SK-N-MC (cell line): ENCODE measurements around the gene CREBRF.

ENCODE experiments used
- DNase-seq: peaks from one replicate; pipeline ENCODE4 v3.0.0-alpha.2; 2011; ENCODE audit warnings: low read depth, low spot score
- H3K27ac ChIP-seq: fragments of 200-600 bp; sonication (generic); 2 replicates; pipeline ENCODE4 v1.5.1; 2016; ENCODE audit warnings: mixed run types
- H3K36me3 ChIP-seq: fragments of 200-600 bp; sonication (generic); 2 replicates; pipeline ENCODE4 v1.6.1; 2017; ENCODE audit warnings: antibody characterized with exemption, low read length, mixed read lengths; ENCODE audit not compliant: insufficient read depth
- H3K4me3 ChIP-seq: fragments of 200-600 bp; sonication (generic); 2 replicates; pipeline ENCODE4 v1.5.1; 2016
- H3K9ac ChIP-seq: fragments of 200-600 bp; sonication (generic); 2 replicates; pipeline ENCODE4 v1.8.0; 2017; ENCODE audit warnings: mixed run types, mixed read lengths; ENCODE audit not compliant: insufficient read length
- H3K9me3 ChIP-seq: fragments of 200-600 bp; sonication (generic); 2 replicates; pipeline ENCODE4 v1.6.1; 2017; ENCODE audit warnings: low read depth, mild to moderate bottlenecking, antibody characterized with exemption, low read length, moderate library complexity, mixed read lengths
- EZH2 ChIP-seq: fragments of 200-600 bp; sonication (generic); IDR thresholded peaks from one replicate; pipeline ENCODE4 v1.6.1; 2017; ENCODE audit warnings: antibody characterized with exemption
- FOXP2 ChIP-seq: optimal IDR thresholded peaks from 2 replicates; pipeline ENCODE3; 2011; ENCODE audit warnings: mild to moderate bottlenecking, moderate library complexity; ENCODE audit not compliant: insufficient read depth; ENCODE audit errors: extremely low read length, control extremely low read depth
- POLR2AphosphoS5 ChIP-seq: IDR thresholded peaks from 2 replicates; pipeline ENCODE4 v1.6.1; 2012; ENCODE audit warnings: mild to moderate bottlenecking, low read depth, low read length, borderline replicate concordance

Gene CREBRF, protein sequence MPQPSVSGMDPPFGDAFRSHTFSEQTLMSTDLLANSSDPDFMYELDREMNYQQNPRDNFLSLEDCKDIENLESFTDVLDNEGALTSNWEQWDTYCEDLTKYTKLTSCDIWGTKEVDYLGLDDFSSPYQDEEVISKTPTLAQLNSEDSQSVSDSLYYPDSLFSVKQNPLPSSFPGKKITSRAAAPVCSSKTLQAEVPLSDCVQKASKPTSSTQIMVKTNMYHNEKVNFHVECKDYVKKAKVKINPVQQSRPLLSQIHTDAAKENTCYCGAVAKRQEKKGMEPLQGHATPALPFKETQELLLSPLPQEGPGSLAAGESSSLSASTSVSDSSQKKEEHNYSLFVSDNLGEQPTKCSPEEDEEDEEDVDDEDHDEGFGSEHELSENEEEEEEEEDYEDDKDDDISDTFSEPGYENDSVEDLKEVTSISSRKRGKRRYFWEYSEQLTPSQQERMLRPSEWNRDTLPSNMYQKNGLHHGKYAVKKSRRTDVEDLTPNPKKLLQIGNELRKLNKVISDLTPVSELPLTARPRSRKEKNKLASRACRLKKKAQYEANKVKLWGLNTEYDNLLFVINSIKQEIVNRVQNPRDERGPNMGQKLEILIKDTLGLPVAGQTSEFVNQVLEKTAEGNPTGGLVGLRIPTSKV

GRCh38 chr5:173055983-173056782, at the start of gene CREBRF:
CREBRF (plus strand) TSS chr5:173056352; CDS start chr5:173080776, 24,424 bp downstream.
- peak within 1 kb of the TSS; percentile 89 for H3K9ac ChIP-seq
- no peaks in the 10 kb centered on the region for H3K36me3 ChIP-seq
- H3K9me3 ChIP-seq = no peaks in the 10 kb centered on the region
- TF ChIP-seq EZH2 (no peak), FOXP2 (no peak), POLR2AphosphoS5 (peak; percentile 71)
- H3K27ac ChIP-seq = peak within 1 kb of the TSS; percentile 92
- DNase-seq = no peak
- H3K4me3 ChIP-seq = peak within 1 kb of the TSS; percentile 93

DNA sequence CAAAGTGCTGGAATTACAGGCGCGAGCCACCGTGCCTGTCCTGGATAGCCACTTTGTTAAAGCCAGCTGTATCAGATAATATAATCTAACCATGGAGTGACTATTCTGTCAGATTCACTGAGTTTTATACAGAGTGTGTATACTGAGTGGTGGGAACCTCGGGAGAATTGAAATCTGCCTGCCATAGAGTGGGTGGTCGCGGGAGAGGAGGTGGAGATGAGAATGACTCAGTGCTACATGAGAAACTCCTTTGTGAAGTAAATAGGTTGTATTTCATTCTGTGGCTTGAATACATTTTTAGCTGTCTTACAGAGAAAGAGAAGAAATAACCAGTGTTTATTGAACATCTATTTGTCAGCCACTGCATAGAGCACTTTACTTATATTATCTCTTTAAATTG, 46.1 kb upstream of the CREBRF start:
- Histone ChIP-seq H3K9ac (no peak overlapping the region), H3K4me3 (no peak overlapping the region), H3K27ac (no peak overlapping the region), H3K9me3 (no peaks in the 10 kb centered on the region), H3K36me3 (no peaks in the 10 kb centered on the region; the same call in 1 of the 2 replicates)
- TF ChIP-seq FOXP2 (no peak), EZH2 (no peak), POLR2AphosphoS5 (no peak)
- DNase-seq = no peak

DNA sequence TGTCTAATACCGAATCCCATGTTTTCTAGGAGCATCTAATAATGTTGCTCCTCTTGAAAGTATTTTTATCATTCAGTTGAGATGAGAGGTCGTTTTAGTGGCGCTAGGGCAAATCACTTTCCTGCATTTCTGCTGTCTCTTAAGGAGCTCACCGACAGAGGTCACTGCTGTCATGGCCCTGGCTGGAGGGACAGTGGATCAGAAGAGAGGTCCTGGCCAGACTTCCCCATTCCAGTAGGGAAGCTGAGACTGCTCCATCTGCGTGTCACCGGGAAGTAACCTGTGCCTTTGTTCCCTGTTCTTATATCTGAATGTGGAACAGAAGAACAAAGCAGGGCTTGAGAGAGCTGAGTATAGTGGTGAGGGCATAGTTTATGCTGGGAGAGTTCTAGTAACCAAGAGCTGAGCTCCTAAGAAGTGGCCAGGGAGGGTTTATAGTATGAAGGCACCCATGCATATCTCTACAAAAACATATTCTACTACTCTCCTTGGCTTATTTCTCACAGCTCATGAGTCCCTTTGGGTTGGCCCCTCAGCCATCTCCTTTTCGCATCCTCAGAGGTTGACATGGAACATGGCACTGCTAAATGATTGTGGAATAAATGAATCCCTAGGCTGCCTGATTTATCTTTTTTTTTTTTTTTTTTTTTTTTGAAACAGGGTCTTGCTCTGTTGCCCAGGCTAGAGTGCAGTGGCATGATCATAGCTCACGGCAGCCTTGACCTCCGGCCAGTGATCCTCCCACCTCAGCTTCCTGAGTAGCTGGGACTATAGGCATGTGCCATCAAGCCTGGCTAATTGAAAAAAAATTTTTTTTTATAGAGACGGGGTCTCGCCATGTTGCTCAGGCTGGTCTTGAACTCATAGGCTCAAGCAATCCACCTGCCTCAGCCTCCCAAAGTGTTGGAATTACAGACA, 45.3 kb upstream of the CREBRF start:
- TF ChIP-seq POLR2AphosphoS5 = no peak
- no peak for TF ChIP-seq EZH2
- TF ChIP-seq FOXP2 = no peak
- no peaks in the 10 kb centered on the region for H3K9me3 ChIP-seq
- H3K27ac ChIP-seq = no peak overlapping the region
- DNase-seq = no peak
- no peak overlapping the region for H3K9ac ChIP-seq
- H3K36me3 ChIP-seq = no peaks in the 10 kb centered on the region; the same call in 1 of the 2 replicates
- no peak overlapping the region for H3K4me3 ChIP-seq

DNA sequence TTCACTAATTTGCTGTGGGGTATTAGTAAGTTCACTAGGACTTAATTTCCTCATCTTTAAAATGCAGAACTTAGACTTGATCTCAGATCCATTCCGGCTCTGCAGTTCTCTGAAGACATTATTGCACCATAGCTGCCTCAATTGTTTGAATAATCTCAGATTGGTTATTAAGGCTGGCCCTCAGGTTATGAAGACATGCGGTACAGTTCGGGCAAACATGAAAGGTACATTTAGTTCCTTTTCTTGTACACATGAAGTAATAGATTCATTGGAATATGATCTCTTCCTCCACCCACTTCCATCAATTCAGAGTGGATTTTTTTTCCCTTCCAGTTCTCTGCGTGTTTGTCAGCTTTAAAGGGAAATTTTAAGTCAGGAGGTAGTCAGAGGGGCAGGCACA, 44.6 kb upstream of the CREBRF start:
- DNase-seq = no peak
- no peaks in the 10 kb centered on the region; the same call in 1 of the 2 replicates for H3K36me3 ChIP-seq

GRCh38 chr5:173012882-173013281, 43.3 kb upstream of the CREBRF start:
- Histone ChIP-seq H3K36me3 (no peaks in the 10 kb centered on the region; the same call in 1 of the 2 replicates), H3K9me3 (no peaks in the 10 kb centered on the region), H3K9ac (no peak overlapping the region), H3K4me3 (no peak overlapping the region), H3K27ac (no peak overlapping the region)
- no peak for DNase-seq
- TF ChIP-seq FOXP2 = no peak
- no peak for TF ChIP-seq POLR2AphosphoS5
- no peak for TF ChIP-seq EZH2

More for the DNA sequence above, 44.6 kb upstream of the CREBRF start:
- H3K27ac ChIP-seq = no peak overlapping the region
- TF ChIP-seq POLR2AphosphoS5 (no peak), FOXP2 (no peak), EZH2 (no peak)
- H3K9ac ChIP-seq = no peak overlapping the region
- no peak overlapping the region for H3K4me3 ChIP-seq
- H3K9me3 ChIP-seq = no peaks in the 10 kb centered on the region

DNA sequence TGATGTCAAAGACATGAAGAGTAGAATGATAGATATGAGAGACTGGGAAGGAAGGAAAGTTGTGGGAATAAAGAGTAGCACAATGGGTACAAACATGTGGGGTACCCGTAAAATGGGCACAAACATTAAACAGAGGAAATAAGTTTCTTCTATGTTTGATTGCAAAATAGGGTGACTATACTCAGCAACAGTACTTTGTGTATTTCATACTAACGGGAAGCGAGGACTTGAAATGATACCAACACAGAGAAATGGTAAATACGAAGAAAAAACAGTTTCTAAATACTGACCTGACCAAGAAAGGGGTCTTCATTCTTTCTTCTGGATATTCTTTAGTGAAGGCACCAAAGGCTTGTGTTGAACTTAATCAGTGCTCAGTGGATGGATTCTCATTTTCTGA, 41.5 kb upstream of the CREBRF start:
- H3K9me3 ChIP-seq = no peaks in the 10 kb centered on the region
- H3K9ac ChIP-seq = no peak overlapping the region
- no peak overlapping the region for H3K27ac ChIP-seq

DNA sequence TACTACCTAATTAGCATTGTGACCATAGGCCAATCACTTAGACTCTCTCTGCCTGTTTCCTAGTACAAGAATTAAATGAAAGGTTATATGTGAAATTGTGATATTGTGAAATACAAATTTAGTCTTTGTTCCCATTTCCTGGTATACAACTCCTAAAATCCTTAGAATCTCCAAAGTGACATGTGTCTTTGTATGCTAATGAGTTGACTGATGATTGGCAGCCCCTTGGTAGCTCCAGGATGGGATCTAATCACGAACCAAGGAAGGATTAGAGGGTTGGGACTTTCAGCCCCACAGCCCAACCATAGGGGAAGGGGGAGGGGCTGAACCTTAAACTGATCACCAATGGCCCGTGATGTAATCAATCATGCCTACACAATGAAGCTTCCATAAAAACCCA, 41.0 kb upstream of the CREBRF start:
- Histone ChIP-seq H3K36me3 (peaks cover 10% of the 10 kb centered on the region), H3K9me3 (no peaks in the 10 kb centered on the region), H3K9ac (no peak overlapping the region), H3K4me3 (no peak overlapping the region), H3K27ac (no peak overlapping the region)
- DNase-seq = no peak
- TF ChIP-seq FOXP2 (no peak), POLR2AphosphoS5 (no peak), EZH2 (no peak)

More for the DNA sequence above, 41.5 kb upstream of the CREBRF start:
- peaks cover 4% of the 10 kb centered on the region for H3K36me3 ChIP-seq
- no peak overlapping the region for H3K4me3 ChIP-seq
- DNase-seq = no peak
- TF ChIP-seq POLR2AphosphoS5 = no peak
